Neural crest cell (in vitro differentiated cells): ENCODE data around the gene DOCK1. TPM values are rescaled to one million over a fixed set of nuclear protein-coding genes. Genes with fewer than 3 reads are reported as not detected.

Experiments used
- DNase-seq: peaks from one replicate; pipeline ENCODE4 v3.0.0; 2021; ENCODE audit warnings: low read depth, mixed read lengths, low spot score
- H3K27ac Mint-ChIP-seq: one replicate; pipeline ENCODE4 v1.8.0; 2021; ENCODE audit warnings: mild to moderate bottlenecking, mixed read lengths; ENCODE audit not compliant: unreplicated experiment
- H3K27me3 Mint-ChIP-seq: 2 replicates; pipeline ENCODE4 v1.8.0; 2021; ENCODE audit warnings: low read depth, mild to moderate bottlenecking, mixed read lengths
- H3K36me3 Mint-ChIP-seq: 2 replicates; pipeline ENCODE4 v1.8.0; 2021; ENCODE audit warnings: low read depth, mild to moderate bottlenecking, mixed read lengths
- H3K4me1 Mint-ChIP-seq: 2 replicates; pipeline ENCODE4 v1.8.0; 2021; ENCODE audit warnings: mixed read lengths
- H3K4me3 Mint-ChIP-seq: one replicate; pipeline ENCODE4 v1.8.0; 2021; ENCODE audit warnings: mild to moderate bottlenecking, mixed read lengths
- H3K9me3 Mint-ChIP-seq: 2 replicates; pipeline ENCODE4 v1.8.0; 2021; ENCODE audit warnings: mixed read lengths
- CTCF ChIP-seq: fragments of 200-600 bp; sonication (generic); conservative IDR thresholded peaks from 2 replicates; pipeline ENCODE4 v1.5.0; 2021; ENCODE audit warnings: antibody characterized with exemption, mild to moderate bottlenecking
- total RNA-seq: library from RNA; stranded (reverse); gene quantifications from 2 replicates; pipeline ENCODE4 v1.2.1, GENCODE V29; 2021

Gene DOCK1
- total RNA-seq, 1 donor from 2014 or later: 55.8 TPM

GRCh38 chr10:127127822-127128221, 222.6 kb downstream of the DOCK1 start:
- Mint-ChIP-seq H3K4me1 (peaks cover 3% of the 10 kb centered on the region), H3K27me3 (no peaks in the 10 kb centered on the region), H3K4me3 (no peak overlapping the region), H3K9me3 (peaks cover 2% of the 10 kb centered on the region), H3K27ac (no peak overlapping the region), H3K36me3 (peaks cover 18% of the 10 kb centered on the region)
- no peak for TF ChIP-seq CTCF
- no peak for DNase-seq

DNA sequence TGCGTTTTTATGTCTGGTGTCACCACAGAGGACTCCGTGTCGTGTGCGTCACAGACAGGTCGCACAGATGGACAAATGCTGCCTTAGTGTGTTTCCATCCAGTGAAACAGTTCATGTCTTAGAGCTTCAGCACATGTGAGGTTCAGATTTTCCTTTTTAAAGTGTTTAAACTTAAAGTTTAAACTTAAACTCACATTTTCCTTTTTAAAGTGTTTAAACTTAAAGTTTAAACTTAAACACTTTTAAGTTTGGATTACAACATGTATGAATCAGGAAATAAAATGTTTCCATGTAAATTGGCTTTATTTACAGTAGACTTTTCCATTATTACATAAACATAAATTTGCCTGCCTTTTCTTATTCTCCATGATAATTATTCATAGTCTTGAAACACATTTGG, 223.9 kb downstream of the DOCK1 start:
- no peaks in the 10 kb centered on the region for H3K27me3 Mint-ChIP-seq
- H3K36me3 Mint-ChIP-seq: peaks cover 18% of the 10 kb centered on the region
- H3K9me3 Mint-ChIP-seq: peaks cover 2% of the 10 kb centered on the region
- TF ChIP-seq CTCF: no peak
- H3K4me3 Mint-ChIP-seq: no peak overlapping the region
- peaks cover 4% of the 10 kb centered on the region for H3K4me1 Mint-ChIP-seq
- H3K27ac Mint-ChIP-seq: no peak overlapping the region
- DNase-seq: no peak

DNA sequence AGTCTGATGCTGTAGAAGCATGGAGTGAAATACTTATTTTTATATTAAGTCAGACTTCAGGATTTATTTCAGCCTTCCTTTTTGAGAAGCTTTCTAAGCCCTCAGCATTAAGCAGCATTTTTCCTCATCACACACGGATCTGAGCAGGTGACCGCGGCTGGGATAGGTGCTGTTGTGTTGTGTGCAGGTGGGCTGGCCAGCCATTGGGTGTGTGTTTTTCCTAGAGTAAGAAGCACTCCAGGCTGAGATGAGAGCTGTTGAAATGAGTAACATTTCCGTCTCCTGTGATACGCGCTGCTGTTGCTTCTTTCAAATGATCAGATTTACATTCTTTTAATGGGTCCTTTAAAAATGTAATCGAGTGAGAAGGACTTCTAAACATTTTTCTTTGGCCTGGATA, 227.2 kb downstream of the DOCK1 start:
- Mint-ChIP-seq H3K36me3 (peaks cover 18% of the 10 kb centered on the region), H3K9me3 (peaks cover 2% of the 10 kb centered on the region), H3K27me3 (no peaks in the 10 kb centered on the region), H3K4me3 (no peak overlapping the region), H3K27ac (no peak overlapping the region), H3K4me1 (peaks cover 4% of the 10 kb centered on the region)
- TF ChIP-seq CTCF: no peak
- DNase-seq: no peak

DNA sequence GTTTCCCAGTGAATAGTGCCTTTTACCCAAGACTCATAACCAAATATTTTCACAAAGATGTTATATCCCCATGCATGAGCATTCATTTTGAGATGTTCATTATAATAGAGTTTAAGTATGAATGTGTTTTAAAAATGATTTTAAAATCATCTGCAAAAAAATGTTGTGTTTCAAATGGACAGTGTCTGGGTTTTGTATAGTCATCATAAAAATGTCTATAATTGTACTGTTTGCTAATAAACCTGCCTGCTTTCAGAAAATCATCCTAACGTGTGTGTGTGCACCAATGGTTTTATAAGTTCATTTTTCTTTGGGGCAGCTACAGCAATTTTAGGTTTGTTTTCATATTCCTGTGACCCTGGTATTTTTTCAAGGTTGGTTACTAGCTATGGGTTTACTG, 228.0 kb downstream of the DOCK1 start:
- H3K27me3 Mint-ChIP-seq: no peaks in the 10 kb centered on the region
- no peak overlapping the region for H3K27ac Mint-ChIP-seq
- H3K4me1 Mint-ChIP-seq: peaks cover 4% of the 10 kb centered on the region
- no peak overlapping the region for H3K4me3 Mint-ChIP-seq
- TF ChIP-seq CTCF: no peak
- DNase-seq: no peak
- peaks cover 2% of the 10 kb centered on the region for H3K9me3 Mint-ChIP-seq
- H3K36me3 Mint-ChIP-seq: peaks cover 14% of the 10 kb centered on the region

DNA sequence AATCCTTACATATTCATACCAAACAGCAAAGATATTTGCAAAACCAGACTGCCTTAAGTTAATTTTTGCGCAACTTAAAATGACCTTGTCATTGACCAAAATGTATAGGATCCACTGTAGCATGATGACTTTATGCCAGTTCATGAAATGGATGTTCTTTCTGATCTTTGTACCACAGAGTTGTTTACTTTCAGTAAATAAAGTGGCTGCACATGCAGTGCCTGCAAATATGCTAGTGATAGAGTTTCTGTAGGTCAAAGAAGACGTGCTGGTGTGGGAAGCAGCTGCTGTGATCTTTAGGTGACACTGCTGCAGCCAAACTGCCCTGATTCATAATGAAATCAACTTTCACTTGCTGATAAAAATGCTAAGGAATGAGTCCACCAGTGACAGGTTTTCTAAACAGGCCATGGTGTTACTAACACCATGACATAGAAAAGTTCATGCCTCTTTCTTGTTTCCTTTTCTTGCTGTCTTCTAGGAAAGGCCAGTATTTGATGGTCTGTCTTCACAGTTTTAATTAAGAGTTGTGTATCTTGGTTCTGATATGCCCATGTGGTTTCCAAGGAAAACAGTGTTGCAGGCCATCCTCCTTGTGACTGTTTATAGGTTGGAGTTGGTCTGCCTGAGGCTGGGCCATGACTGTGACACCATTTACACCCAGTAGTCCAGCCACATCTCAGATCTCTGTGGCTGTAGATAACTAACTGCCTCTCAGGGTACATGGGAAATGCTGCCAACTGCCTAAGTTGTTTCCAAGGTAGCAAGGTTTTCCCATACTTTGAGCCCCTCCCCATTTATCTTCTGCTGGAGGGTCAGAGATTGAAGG, 228.7 kb downstream of the DOCK1 start:
- H3K4me3 Mint-ChIP-seq: no peak overlapping the region
- peaks cover 4% of the 10 kb centered on the region for H3K4me1 Mint-ChIP-seq
- peaks cover 11% of the 10 kb centered on the region for H3K36me3 Mint-ChIP-seq
- H3K9me3 Mint-ChIP-seq: no peaks in the 10 kb centered on the region
- TF ChIP-seq CTCF: no peak
- H3K27ac Mint-ChIP-seq: no peak overlapping the region
- DNase-seq: no peak
- H3K27me3 Mint-ChIP-seq: no peaks in the 10 kb centered on the region
